ENCODE measurements around the gene STX1A. TPM values are rescaled to one million over a fixed set of nuclear protein-coding genes. Genes with fewer than 3 reads are reported as not detected.
"Not testable (repeated sequence)": the region's sequence is repeated elsewhere in the genome, so short reads cannot be mapped to it uniquely, and the experiment has no call there.

Gene STX1A
- total and polyA plus RNA-seq, 2 of the 8 experiments (the other 6 are each of a cell fraction or from before 2014, with no cell fraction given): 13.5 to 17.5 TPM

DNA sequence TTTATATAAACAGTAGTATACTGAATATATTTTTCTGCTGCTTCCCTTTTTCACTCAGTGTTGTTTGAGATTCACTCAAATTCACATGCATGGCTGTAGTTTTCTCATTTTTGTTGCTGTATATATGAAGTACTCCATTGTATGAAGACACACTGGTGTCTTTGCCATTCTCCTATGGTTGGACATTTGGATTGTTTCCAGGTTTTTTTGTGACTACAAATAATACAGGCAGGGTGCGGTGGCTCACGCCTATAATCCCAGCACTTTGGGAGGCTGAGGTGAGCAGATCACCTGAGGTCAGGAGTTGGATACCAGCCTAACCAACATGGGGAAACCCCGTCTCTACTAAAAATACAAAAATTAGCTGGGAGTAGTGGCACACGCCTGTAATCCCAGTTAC is 58.9 kb downstream of the STX1A start:
- H2BK5ac ChIP-seq (ENCODE audit: low read depth, low read length); H3K4me2 ChIP-seq (ENCODE audit: insufficient read depth in 1 of 2, low read depth in 2 of 2, low read length in 2 of 2); H4K5ac ChIP-seq (ENCODE audit: insufficient read length, low read depth, low read length); H3K27me3 ChIP-seq (replicated peaks in 1 of 4; ENCODE audit: control insufficient read depth in 3 of 4, extremely low read depth in 1 of 4, insufficient read depth in 3 of 4, low read length in 3 of 4); H3K79me1 ChIP-seq (ENCODE audit: low read depth, low read length); H3K79me2 ChIP-seq (ENCODE audit: control insufficient read depth in 1 of 2, insufficient read depth in 2 of 2, low read length in 2 of 2); H2BK20ac ChIP-seq (ENCODE audit: low read length); POLR2A ChIA-PET (ENCODE audit: partially characterized antibody); H2BK15ac ChIP-seq (ENCODE audit: low read length); H2AFZ ChIP-seq (ENCODE audit: low read length); H3K4me1 ChIP-seq (replicated peaks in 1 of 4; ENCODE audit: control insufficient read depth in 3 of 4, insufficient read depth in 4 of 4, low read length in 3 of 4); H2AK5ac ChIP-seq (ENCODE audit: low read depth, low read length); H3K23ac ChIP-seq (ENCODE audit: insufficient read length); H3K14ac ChIP-seq (ENCODE audit: insufficient read length); H3K23me2 ChIP-seq (ENCODE audit: low read depth, low read length); H4K8ac ChIP-seq (ENCODE audit: extremely low read depth, insufficient read depth, low read length); H2BK120ac ChIP-seq (replicated peaks; ENCODE audit: low read depth, low read length); H4K20me1 ChIP-seq (replicated peaks in 1 of 2; ENCODE audit: control insufficient read depth in 1 of 2, insufficient read depth in 2 of 2, low read length in 2 of 2); H3K4me3 ChIP-seq (ENCODE audit: extremely low read depth in 1 of 4, insufficient read depth in 2 of 4, low read depth in 3 of 4, low read length in 4 of 4); H3K27ac ChIP-seq (ENCODE audit: low read depth, low read length); H2BK12ac ChIP-seq (ENCODE audit: low read depth, low read length); H3K56ac ChIP-seq (replicated peaks; ENCODE audit: insufficient read length, low read depth, low read length); H3K9me3 ChIP-seq (ENCODE audit: insufficient read depth in 2 of 2, low read depth in 1 of 2, low read length in 1 of 2); FAIRE-seq; H3K36me3 ChIP-seq (ENCODE audit: control insufficient read depth in 2 of 4, insufficient read depth in 4 of 4, low read length in 3 of 4); H3K18ac ChIP-seq (ENCODE audit: extremely low read depth, low read length); H4K91ac ChIP-seq (replicated peaks; ENCODE audit: insufficient read length, low read length); H3K4ac ChIP-seq (replicated peaks; ENCODE audit: insufficient read length, low read depth, low read length); H3K9ac ChIP-seq (replicated peaks in 1 of 4; ENCODE audit: extremely low read depth in 1 of 4, low read depth in 3 of 4, low read length in 3 of 4); DNase-seq (ENCODE audit: low read depth in 1 of 2, low spot score in 2 of 2): not testable (repeated sequence)
- CTCF ChIA-PET (ENCODE audit: partially characterized antibody): interaction anchor here (1.0 to 2.1 kb wide), 3 partner anchors 40 to 65 kb away, joined by 3 to 9 read pairs (median 4); no protein-coding TSS in a partner anchor
- WGBS, 2 experiments (ENCODE audit: extremely low coverage in 1 of 2, insufficient coverage in 1 of 2, insufficient read length in 1 of 2, insufficient replicate concordance in 2 of 2, low coverage in 1 of 2, low lambda C conversion rate in 2 of 2, missing lambda C conversion rate in 1 of 2): 88% methylated on average over 4 of the region's 4 CpGs; no CpG with 5 or more reads in 1 of the 2 experiments

Data from H1 (cell line).